ENCODE measurements around the gene TRIP10. TPM values are rescaled to one million over a fixed set of nuclear protein-coding genes. Genes with fewer than 3 reads are reported as not detected.
A peak's percentile ranks its signal among the peaks of the same experiment; 100 is the strongest.

The TRIP10 gene
- total and polyA plus RNA-seq, 2 of the 13 experiments (the other 11 are each of a cell fraction or from before 2014, with no cell fraction given) = 32.5 to 33.2 TPM

DNA sequence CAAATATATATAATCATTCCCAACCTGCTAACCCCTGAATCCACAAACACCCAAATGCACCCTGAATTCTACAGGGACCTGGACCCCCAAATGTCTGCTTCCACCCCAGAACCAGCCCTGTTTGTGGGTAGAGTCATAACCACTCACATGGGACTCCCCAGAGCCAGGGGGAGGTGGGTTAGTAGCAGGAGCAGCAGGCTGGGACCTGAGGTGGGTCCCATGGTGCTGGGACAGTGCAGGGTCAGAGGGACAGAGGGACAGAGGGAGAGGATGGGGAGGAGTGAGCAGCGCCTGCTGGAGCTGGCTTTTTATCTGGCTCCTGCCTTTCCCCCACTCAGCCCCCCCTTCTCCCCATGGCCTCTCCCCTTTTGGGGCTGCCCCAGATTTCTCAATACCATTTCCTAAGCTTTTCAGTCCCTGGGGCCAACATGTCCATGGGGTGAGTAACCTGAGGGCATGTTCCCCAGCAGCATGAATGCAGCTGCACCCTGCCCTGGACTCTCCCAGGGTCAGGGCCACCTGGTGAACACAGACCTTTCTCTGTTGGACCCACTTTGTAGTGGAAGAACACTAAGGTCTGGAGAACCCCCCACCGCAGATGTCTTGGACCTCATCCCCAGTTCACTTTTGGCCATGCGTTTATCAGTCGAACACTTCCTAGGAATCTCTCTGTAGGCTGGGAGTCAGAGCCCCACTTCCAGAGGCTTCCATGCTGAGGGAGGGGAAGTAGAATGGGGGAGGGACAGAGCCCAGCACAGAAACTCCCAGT, 18.9 kb upstream of the TRIP10 start, which contains the start of gene C3 (continued):
- TF ChIP-seq ZNF543 (CRISPR knock-in tag; IDR thresholded peaks at IDR 0.05) (0 out of 2 replicates have a peak, but pooled peaks have one; percentile 70), NFIB (CRISPR knock-in tag; IDR thresholded peaks at IDR 0.05; ENCODE audit: borderline replicate concordance) (no peak), ZSCAN21 (CRISPR knock-in tag; IDR thresholded peaks at IDR 0.05; ENCODE audit: borderline replicate concordance) (0 out of 2 replicates have a peak, but pooled peaks have one; percentile 73), ZFY (CRISPR knock-in tag; IDR thresholded peaks at IDR 0.05) (no peak; the same call in 1 of the 2 replicates), MTA3 (CRISPR knock-in tag; IDR thresholded peaks at IDR 0.05) (no peak), SIN3A (IDR thresholded peaks at IDR 0.05; ENCODE audit: borderline replicate concordance, low read depth, low read length) (peak; percentile 96), YEATS4 (CRISPR knock-in tag; IDR thresholded peaks at IDR 0.05; ENCODE audit: borderline replicate concordance) (peak; percentile 70), ZBTB21 (CRISPR knock-in tag; IDR thresholded peaks at IDR 0.05) (0 out of 2 replicates have a peak, but pooled peaks have one; percentile 52), JARID2 (CRISPR knock-in tag; IDR thresholded peaks at IDR 0.05; ENCODE audit: insufficient replicate concordance) (peak; percentile 63), MEIS2 (CRISPR knock-in tag; IDR thresholded peaks at IDR 0.05) (0 out of 2 replicates have a peak, but pooled peaks have one; percentile 36), EHMT2 (IDR thresholded peaks at IDR 0.05; ENCODE audit: borderline replicate concordance, low read depth, low read length) (no peak), SMAD1 (CRISPR knock-in tag; IDR thresholded peaks at IDR 0.05; ENCODE audit: borderline replicate concordance, low read depth) (0 out of 2 replicates have a peak, but pooled peaks have one; percentile 46), NFYC (CRISPR knock-in tag; IDR thresholded peaks at IDR 0.05) (no peak; the same call in 1 of the 2 replicates), HNF4A (CRISPR knock-in tag; IDR thresholded peaks at IDR 0.05) (peak; percentile 99), POLR2AphosphoS5 (IDR thresholded peaks at IDR 0.05; ENCODE audit: low read depth, low read length) (peak; percentile 100), CCAR2 (optimal IDR thresholded peaks at IDR 0.05; ENCODE audit: low read depth, low read length) (peak; percentile 19), GATA4 (IDR thresholded peaks at IDR 0.05; ENCODE audit: borderline replicate concordance, low read depth) (peak; percentile 94), ARNT2 (CRISPR knock-in tag; IDR thresholded peaks at IDR 0.05; ENCODE audit: low read depth) (peak; percentile 77), HMG20A (CRISPR knock-in tag; IDR thresholded peaks at IDR 0.05; ENCODE audit: borderline replicate concordance) (peak; percentile 86; the same call in 1 of the 2 replicates), SP2 (CRISPR knock-in tag; IDR thresholded peaks at IDR 0.05) (no peak), SMC3 (IDR thresholded peaks at IDR 0.05; ENCODE audit: low read length) (peak; percentile 27), GABPA (IDR thresholded peaks at IDR 0.05; ENCODE audit: low read depth, low read length) (no peak), GABPA (CRISPR knock-in tag; IDR thresholded peaks at IDR 0.05; ENCODE audit: low read depth) (no peak), ZSCAN25 (CRISPR knock-in tag; IDR thresholded peaks at IDR 0.05) (peak; percentile 87), RAD21 (CRISPR knock-in tag; IDR thresholded peaks at IDR 0.05) (peak; percentile 64), NFATC3 (CRISPR knock-in tag; IDR thresholded peaks at IDR 0.05) (0 out of 2 replicates have a peak, but pooled peaks have one; percentile 23), ZNF549 (CRISPR knock-in tag; IDR thresholded peaks at IDR 0.05) (no peak)
- TF ChIP-seq, protein P1, sequence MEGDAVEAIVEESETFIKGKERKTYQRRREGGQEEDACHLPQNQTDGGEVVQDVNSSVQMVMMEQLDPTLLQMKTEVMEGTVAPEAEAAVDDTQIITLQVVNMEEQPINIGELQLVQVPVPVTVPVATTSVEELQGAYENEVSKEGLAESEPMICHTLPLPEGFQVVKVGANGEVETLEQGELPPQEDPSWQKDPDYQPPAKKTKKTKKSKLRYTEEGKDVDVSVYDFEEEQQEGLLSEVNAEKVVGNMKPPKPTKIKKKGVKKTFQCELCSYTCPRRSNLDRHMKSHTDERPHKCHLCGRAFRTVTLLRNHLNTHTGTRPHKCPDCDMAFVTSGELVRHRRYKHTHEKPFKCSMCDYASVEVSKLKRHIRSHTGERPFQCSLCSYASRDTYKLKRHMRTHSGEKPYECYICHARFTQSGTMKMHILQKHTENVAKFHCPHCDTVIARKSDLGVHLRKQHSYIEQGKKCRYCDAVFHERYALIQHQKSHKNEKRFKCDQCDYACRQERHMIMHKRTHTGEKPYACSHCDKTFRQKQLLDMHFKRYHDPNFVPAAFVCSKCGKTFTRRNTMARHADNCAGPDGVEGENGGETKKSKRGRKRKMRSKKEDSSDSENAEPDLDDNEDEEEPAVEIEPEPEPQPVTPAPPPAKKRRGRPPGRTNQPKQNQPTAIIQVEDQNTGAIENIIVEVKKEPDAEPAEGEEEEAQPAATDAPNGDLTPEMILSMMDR (CRISPR knock-in tag; IDR thresholded peaks at IDR 0.05) = no peak; the same call in 1 of the 2 replicates
- TF ChIP-seq, protein P2, sequence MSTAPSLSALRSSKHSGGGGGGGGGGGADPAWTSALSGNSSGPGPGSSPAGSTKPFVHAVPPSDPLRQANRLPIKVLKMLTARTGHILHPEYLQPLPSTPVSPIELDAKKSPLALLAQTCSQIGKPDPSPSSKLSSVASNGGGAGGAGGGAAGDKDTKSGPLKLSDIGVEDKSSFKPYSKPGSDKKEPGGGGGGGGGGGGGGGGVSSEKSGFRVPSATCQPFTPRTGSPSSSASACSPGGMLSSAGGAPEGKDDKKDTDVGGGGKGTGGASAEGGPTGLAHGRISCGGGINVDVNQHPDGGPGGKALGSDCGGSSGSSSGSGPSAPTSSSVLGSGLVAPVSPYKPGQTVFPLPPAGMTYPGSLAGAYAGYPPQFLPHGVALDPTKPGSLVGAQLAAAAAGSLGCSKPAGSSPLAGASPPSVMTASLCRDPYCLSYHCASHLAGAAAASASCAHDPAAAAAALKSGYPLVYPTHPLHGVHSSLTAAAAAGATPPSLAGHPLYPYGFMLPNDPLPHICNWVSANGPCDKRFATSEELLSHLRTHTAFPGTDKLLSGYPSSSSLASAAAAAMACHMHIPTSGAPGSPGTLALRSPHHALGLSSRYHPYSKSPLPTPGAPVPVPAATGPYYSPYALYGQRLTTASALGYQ (CRISPR knock-in tag; IDR thresholded peaks at IDR 0.05) = peak; percentile 59; the same call in 1 of the 2 replicates

All from HepG2 (cell line).